Skeletal muscle satellite cell (primary cell): ENCODE measurements around the gene DDX10.
"Not testable (repeated sequence)": the region's sequence is repeated elsewhere in the genome, so short reads cannot be mapped to it uniquely, and the experiment has no call there.

Experiments
- H3K27me3 ChIP-seq: 2 replicates; pipeline ENCODE4 v1.7.0; 2013; ENCODE audit warnings: low read length; ENCODE audit not compliant: control insufficient read depth, insufficient read depth
- H3K36me3 ChIP-seq: 2 replicates; pipeline ENCODE4 v1.7.0; 2013; ENCODE audit warnings: mild to moderate bottlenecking, control low read depth, low read length; ENCODE audit not compliant: insufficient read depth
- H3K4me1 ChIP-seq: 2 replicates; pipeline ENCODE4 v1.7.0; 2013; ENCODE audit warnings: low read length; ENCODE audit not compliant: control insufficient read depth, insufficient read depth
- H3K4me2 ChIP-seq: 2 replicates; pipeline ENCODE4 v1.7.0; 2013; ENCODE audit warnings: mild to moderate bottlenecking, low read length
- H3K4me3 ChIP-seq: 2 replicates; pipeline ENCODE4 v1.7.0; 2013; ENCODE audit warnings: low read length
- H3K9ac ChIP-seq: 2 replicates; pipeline ENCODE4 v1.7.0; 2013; ENCODE audit warnings: mild to moderate bottlenecking, low read depth, low read length, moderate library complexity
- H3K9me3 ChIP-seq: replicated peaks from 2 replicates; pipeline ENCODE4 v1.7.0; 2013; ENCODE audit warnings: mild to moderate bottlenecking, control low read depth, low read length

Gene DDX10

GRCh38 chr11:108754901-108755625 lies 90.2 kb downstream of the DDX10 start:
- Histone ChIP-seq H3K9me3 (no peaks in the 10 kb centered on the region), H3K9ac (no peak overlapping the region), H3K36me3 (no peaks in the 10 kb centered on the region), H3K27me3 (no peaks in the 10 kb centered on the region), H3K4me2 (no peak overlapping the region), H3K4me1 (peaks cover 21% of the 10 kb centered on the region), H3K4me3 (no peak overlapping the region)

- Histone ChIP-seq H3K36me3 (no peaks in the 10 kb centered on the region), H3K9me3 (no peaks in the 10 kb centered on the region), H3K4me3 (no peak overlapping the region), H3K4me2 (no peak overlapping the region), H3K9ac (no peak overlapping the region), H3K27me3 (no peaks in the 10 kb centered on the region), H3K4me1 (peaks cover 12% of the 10 kb centered on the region)
Observed at GRCh38 chr11:108757630-108758029, 92.8 kb downstream of the DDX10 start.

- Histone ChIP-seq H3K27me3 (no peaks in the 10 kb centered on the region), H3K4me3 (no peak overlapping the region), H3K9me3 (no peaks in the 10 kb centered on the region), H3K9ac (no peak overlapping the region), H3K36me3 (no peaks in the 10 kb centered on the region), H3K4me1 (peaks cover 8% of the 10 kb centered on the region), H3K4me2 (no peak overlapping the region)
Observed at GRCh38 chr11:108758458-108758857, 93.6 kb downstream of the DDX10 start.

- Histone ChIP-seq H3K27me3 (no peaks in the 10 kb centered on the region), H3K9ac (no peak overlapping the region), H3K36me3 (no peaks in the 10 kb centered on the region), H3K4me2 (no peak overlapping the region), H3K9me3 (no peaks in the 10 kb centered on the region), H3K4me1 (no peaks in the 10 kb centered on the region), H3K4me3 (no peak overlapping the region)
Observed at GRCh38 chr11:108766596-108767173, 101.8 kb downstream of the DDX10 start.

GRCh38 chr11:108768370-108768769 lies 103.5 kb downstream of the DDX10 start:
- H3K4me2 ChIP-seq: no peak overlapping the region
- H3K9ac ChIP-seq: no peak overlapping the region
- no peaks in the 10 kb centered on the region for H3K27me3 ChIP-seq
- H3K36me3 ChIP-seq: no peaks in the 10 kb centered on the region
- no peak overlapping the region for H3K4me3 ChIP-seq
- H3K4me1 ChIP-seq: no peaks in the 10 kb centered on the region
- no peaks in the 10 kb centered on the region for H3K9me3 ChIP-seq

- Histone ChIP-seq H3K36me3 (no peaks in the 10 kb centered on the region), H3K27me3 (no peaks in the 10 kb centered on the region), H3K4me1 (no peaks in the 10 kb centered on the region), H3K9ac (no peak overlapping the region), H3K4me3 (no peak overlapping the region), H3K9me3 (no peaks in the 10 kb centered on the region), H3K4me2 (no peak overlapping the region)
Observed at GRCh38 chr11:108768964-108769363, 104.1 kb downstream of the DDX10 start.

GRCh38 chr11:108774037-108774730 lies 109.3 kb downstream of the DDX10 start:
- H3K4me1 ChIP-seq: no peaks in the 10 kb centered on the region
- H3K4me3 ChIP-seq: no peak overlapping the region
- H3K4me2 ChIP-seq: no peak overlapping the region
- H3K36me3 ChIP-seq: no peaks in the 10 kb centered on the region
- H3K27me3 ChIP-seq: no peaks in the 10 kb centered on the region
- H3K9ac ChIP-seq: no peak overlapping the region
- no peaks in the 10 kb centered on the region for H3K9me3 ChIP-seq

GRCh38 chr11:108775324-108775723 lies 110.5 kb downstream of the DDX10 start:
- H3K4me3 ChIP-seq: no peak overlapping the region
- no peaks in the 10 kb centered on the region for H3K27me3 ChIP-seq
- H3K36me3 ChIP-seq: no peaks in the 10 kb centered on the region
- no peaks in the 10 kb centered on the region for H3K4me1 ChIP-seq
- H3K9ac ChIP-seq: no peak overlapping the region
- no peaks in the 10 kb centered on the region for H3K9me3 ChIP-seq
- H3K4me2 ChIP-seq: no peak overlapping the region

- not testable (repeated sequence) for H3K4me2 ChIP-seq, H3K4me3 ChIP-seq, H3K9me3 ChIP-seq, H3K27me3 ChIP-seq, H3K36me3 ChIP-seq, H3K9ac ChIP-seq, H3K4me1 ChIP-seq
Observed at GRCh38 chr11:108779147-108779546, 114.3 kb downstream of the DDX10 start.

- no peaks in the 10 kb centered on the region for H3K9me3 ChIP-seq
- no peak overlapping the region for H3K9ac ChIP-seq
- no peak overlapping the region for H3K4me2 ChIP-seq
- no peaks in the 10 kb centered on the region for H3K27me3 ChIP-seq
- no peak overlapping the region for H3K4me3 ChIP-seq
- H3K4me1 ChIP-seq: no peaks in the 10 kb centered on the region
- no peaks in the 10 kb centered on the region for H3K36me3 ChIP-seq
Observed at GRCh38 chr11:108780119-108780518, 115.2 kb downstream of the DDX10 start.

- H3K4me3 ChIP-seq: no peak overlapping the region
- no peaks in the 10 kb centered on the region for H3K9me3 ChIP-seq
- H3K4me2 ChIP-seq: no peak overlapping the region
- no peak overlapping the region for H3K9ac ChIP-seq
- no peaks in the 10 kb centered on the region for H3K36me3 ChIP-seq
- H3K4me1 ChIP-seq: no peaks in the 10 kb centered on the region
- no peaks in the 10 kb centered on the region for H3K27me3 ChIP-seq
Observed at GRCh38 chr11:108781946-108782345, 117.1 kb downstream of the DDX10 start.
